GM20000 (cell line): ENCODE data around the gene CAPN2.

Source experiments
- DNase-seq: peaks from one replicate; pipeline ENCODE4 v3.0.0; 2012; ENCODE audit warnings: low spot score
- TF ChIP-seq, protein P1 (sequence below): IDR thresholded peaks from 2 replicates; pipeline ENCODE4 v1.5.1; 2012; ENCODE audit warnings: mild to moderate bottlenecking, control low read depth; ENCODE audit errors: extremely low read depth, missing control alignments

Gene CAPN2

DNA sequence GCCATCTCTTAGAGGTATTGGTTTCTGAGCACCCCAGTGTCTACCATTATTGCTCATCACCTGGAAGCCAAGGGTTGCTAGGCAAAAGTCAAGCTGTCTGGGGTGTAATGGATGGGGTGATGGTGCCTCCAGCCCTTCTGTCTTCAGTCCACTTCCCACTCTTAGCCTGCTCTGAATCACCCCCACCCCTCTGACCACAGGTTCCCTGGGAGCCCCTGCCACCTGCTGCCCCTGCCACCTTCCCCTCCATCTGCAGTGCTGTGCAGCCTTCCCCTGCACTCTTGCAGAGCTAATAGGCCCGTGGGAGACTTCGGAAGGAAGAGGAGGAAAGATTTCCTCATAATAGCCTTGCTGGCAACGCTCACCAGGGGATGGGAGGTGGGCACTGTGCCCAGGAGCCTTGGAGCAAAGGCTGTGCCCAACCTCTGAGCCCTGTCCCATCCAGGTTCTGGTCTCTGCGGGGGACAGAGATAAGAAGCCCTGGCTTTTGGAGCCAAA lies 35.5 kb downstream of the CAPN2 start:
- no peak for DNase-seq
- TF ChIP-seq, protein P1, sequence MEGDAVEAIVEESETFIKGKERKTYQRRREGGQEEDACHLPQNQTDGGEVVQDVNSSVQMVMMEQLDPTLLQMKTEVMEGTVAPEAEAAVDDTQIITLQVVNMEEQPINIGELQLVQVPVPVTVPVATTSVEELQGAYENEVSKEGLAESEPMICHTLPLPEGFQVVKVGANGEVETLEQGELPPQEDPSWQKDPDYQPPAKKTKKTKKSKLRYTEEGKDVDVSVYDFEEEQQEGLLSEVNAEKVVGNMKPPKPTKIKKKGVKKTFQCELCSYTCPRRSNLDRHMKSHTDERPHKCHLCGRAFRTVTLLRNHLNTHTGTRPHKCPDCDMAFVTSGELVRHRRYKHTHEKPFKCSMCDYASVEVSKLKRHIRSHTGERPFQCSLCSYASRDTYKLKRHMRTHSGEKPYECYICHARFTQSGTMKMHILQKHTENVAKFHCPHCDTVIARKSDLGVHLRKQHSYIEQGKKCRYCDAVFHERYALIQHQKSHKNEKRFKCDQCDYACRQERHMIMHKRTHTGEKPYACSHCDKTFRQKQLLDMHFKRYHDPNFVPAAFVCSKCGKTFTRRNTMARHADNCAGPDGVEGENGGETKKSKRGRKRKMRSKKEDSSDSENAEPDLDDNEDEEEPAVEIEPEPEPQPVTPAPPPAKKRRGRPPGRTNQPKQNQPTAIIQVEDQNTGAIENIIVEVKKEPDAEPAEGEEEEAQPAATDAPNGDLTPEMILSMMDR, result no peak

DNA sequence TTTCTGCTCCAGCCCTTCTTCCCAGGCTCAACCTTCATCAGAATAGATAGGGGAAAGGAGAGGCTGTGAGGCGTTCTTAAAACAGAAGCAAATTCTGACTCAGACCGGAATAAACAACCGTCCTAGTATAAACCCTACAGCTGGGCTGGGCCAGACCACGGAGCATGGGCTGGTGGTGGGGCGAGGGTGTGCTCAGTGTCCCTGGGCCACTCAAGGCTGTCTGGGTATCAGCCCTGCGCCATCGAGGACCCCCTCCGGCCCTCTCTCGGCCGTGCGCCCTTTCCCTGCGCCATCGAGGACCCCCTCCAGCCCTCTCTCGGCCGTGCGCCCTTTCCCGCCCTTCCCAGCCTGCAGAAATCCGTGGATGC lies 36.0 kb downstream of the CAPN2 start:
- TF ChIP-seq, protein P1, result no peak
- no peak for DNase-seq

DNA sequence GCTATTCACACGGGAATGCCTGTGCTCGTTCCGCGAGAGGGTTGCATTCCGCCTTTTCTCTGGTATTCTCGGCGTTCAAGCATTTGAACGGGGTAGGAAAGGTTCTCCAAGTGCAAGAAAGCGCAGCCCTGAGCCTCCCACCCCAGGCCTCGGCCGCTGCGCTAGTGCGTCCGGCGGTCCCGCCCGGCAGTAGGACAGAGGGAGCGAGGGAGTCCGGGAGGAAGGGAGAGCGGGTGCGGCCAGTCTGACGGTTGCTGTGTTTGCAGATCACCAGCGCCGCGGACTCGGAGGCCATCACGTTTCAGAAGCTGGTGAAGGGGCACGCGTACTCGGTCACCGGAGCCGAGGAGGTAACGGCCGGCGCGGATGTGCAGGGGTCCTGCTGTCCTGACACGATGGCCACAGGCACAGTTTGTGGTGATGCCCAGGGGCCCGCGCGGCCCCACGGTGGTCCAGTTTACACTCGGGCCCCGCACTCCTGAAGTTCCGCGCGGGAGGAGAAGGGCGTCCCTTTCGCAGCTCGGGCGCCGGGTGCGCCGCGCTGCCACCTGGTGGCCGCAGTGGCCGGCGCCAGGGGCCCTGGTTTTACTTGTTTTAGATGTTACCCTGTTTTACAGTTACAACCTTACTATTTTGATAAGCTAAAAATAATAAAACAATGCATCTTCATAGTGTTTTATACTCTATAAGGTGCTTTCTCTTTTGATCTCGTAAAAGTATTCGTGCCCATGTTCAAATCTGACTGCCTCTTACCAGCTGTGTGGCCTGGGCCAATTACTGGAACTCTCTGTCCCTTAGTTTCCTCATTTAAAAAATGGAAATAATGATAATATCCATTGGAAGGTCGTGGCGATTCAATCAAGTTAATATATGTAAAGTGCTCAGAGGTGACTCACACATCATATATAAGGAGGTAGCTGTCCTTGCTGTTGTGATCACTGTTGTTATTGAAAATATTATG lies 36.7 kb downstream of the CAPN2 start:
- DNase-seq, result peak; percentile 86
- TF ChIP-seq, protein P1, result peak; percentile 91

DNA sequence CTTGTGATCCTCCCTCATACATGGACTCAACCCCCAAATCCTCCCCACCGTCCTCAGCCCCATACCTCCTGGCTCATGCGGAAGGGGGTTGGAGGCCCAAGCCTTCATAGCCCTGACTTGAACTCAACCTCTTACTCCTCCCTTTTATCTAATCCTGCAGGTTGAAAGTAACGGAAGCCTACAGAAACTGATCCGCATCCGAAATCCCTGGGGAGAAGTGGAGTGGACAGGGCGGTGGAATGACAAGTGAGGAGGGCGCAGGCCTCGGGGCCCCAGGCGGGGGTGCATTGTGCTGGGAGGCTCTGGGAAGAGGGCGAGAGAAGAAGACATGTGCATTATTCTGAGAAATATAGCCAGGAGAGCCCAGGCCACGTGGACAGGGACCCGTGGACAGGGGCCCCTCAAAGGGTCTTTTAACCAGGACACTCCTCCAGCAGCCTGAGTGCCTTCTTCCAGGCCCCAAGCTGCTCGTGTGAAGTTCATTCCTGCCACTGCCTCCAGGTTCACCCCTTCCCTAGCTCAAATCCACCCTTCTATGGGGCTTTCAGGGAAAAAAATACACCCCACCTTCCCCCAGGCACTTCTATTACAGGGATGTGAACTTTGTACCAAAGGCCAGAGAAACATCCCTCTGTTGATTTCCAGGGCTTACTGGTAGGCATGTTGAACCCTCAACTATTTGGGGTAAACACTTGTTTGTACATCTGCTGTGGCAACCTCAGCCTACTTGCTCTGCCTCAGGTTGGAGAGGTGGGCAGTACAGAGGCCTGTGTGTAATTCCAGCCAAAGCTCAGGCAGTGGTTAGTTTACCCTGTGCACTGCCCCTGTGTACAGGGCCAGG lies 38.6 kb downstream of the CAPN2 start:
- TF ChIP-seq, protein P1, result no peak

DNA sequence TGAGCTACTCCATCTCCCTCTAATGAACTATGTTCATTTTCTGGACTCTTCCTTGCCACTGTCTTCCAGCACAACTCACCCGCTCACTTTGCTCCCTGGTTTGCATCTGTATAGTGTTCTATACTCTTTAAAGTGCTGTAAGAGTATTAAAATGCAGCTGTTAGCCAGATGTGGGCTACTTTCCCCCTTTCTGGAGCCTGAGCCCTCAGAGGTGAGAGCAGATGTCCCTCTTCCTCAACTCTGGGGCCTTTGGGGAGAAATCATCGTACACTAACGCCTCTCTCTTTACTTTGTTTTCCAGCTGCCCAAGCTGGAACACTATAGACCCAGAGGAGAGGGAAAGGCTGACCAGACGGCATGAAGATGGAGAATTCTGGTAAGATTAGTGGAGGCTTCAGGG lies 39.4 kb downstream of the CAPN2 start:
- TF ChIP-seq, protein P1, result no peak
- DNase-seq, result no peak

More for the DNA sequence above, 38.6 kb downstream of the CAPN2 start:
- no peak for DNase-seq

DNA sequence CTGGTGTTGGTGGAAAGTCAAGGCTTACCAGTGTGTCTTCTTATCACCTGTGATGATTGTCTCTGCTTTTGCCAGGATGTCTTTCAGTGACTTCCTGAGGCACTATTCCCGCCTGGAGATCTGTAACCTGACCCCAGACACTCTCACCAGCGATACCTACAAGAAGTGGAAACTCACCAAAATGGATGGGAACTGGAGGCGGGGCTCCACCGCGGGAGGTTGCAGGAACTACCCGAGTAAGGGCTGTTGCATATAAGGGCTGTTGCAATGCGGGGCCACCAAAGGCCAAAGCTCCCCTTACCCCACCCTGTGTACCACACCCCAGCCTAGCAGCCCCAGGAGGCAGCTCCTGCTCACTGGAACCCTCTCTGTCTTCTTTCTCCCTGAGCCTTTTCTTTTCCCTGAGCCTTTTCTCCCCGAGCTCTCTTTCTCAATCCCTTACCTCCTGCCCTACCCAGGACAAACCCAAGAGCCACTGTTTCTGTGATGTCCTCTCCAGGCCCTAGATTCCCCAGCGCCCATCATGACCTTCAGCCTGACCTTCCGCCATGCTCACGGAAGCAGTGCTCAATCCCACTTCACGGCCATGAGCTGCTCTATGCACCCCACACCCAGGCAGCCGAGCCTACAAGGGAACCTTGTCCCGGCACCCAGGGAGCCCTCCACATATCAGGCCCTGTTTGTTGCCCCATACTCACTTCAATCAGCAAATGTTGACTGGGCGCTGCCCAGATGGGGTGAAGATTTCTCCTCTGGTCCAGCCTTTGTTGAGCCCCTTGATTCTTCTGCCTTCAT lies 40.6 kb downstream of the CAPN2 start:
- TF ChIP-seq, protein P1, result no peak
- DNase-seq, result no peak
